T-helper 1 cell treated with Interleukin-12 subunit alpha and Interleukin-12 subunit beta and Interleukin-4 antibody, amounts not matched to agents 30 μg/mL and 1 μg/mL, for 36 hours (primary cell): Measurements from ENCODE around the gene C3orf80.
"Not testable (repeated sequence)": the region's sequence is repeated elsewhere in the genome, so short reads cannot be mapped to it uniquely, and the experiment has no call there.

ENCODE experiments used
- H3K27ac Mint-ChIP-seq: one replicate; pipeline ENCODE4 v1.8.0; 2021; ENCODE audit warnings: mild to moderate bottlenecking, mixed read lengths
- H3K27me3 Mint-ChIP-seq: one replicate; pipeline ENCODE4 v1.8.0; 2021; ENCODE audit warnings: low read depth, mixed read lengths
- H3K36me3 Mint-ChIP-seq: one replicate; pipeline ENCODE4 v1.8.0; 2021; ENCODE audit warnings: low read depth, mixed read lengths
- H3K4me1 Mint-ChIP-seq: one replicate; pipeline ENCODE4 v1.8.0; 2021; ENCODE audit warnings: low read depth, mixed read lengths
- H3K4me3 Mint-ChIP-seq: one replicate; pipeline ENCODE4 v1.8.0; 2021; ENCODE audit warnings: mild to moderate bottlenecking, moderate library complexity, mixed read lengths
- H3K9me3 Mint-ChIP-seq: one replicate; pipeline ENCODE4 v1.8.0; 2021; ENCODE audit warnings: mixed read lengths

C3orf80 gene

DNA sequence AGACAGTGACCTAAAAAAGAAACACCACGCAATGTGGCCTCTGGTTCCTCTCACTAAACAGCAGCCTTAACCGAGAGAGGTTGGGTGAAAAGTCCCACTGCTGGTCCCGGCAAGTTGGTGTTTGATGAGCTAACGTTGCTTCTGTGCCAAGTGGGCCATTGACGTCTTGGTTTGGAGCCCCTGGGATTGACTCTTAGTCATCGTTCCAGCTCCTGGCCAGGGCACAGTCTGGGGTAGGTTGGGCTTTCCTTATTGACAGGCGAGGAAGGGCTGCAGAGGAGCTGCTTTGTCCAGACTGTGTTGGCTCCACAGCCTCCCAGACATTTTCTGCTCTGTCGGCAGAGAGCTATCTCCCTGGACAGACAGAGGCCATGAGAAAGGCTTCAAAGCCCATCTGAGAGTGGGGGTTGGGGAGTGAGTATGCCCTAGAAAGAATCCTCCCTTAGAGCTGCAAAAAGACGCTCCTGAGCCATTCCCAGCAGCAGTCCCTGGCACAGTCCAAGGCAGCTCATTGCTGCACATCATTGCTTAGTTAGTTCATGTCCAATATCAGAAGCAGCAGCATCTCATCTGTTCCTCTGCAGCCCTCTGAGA is 28.6 kb upstream of the C3orf80 start:
- no peaks in the 10 kb centered on the region for H3K9me3 Mint-ChIP-seq
- H3K4me1 Mint-ChIP-seq: no peaks in the 10 kb centered on the region
- H3K4me3 Mint-ChIP-seq: no peak overlapping the region
- H3K27ac Mint-ChIP-seq: no peak overlapping the region
- peaks cover 5% of the 10 kb centered on the region for H3K27me3 Mint-ChIP-seq
- H3K36me3 Mint-ChIP-seq: no peaks in the 10 kb centered on the region

- H3K4me3 Mint-ChIP-seq: no peak overlapping the region
Observed at GRCh38 chr3:160199108-160199507, 26.1 kb upstream of the C3orf80 start.

GRCh38 chr3:160200353-160200752 is 24.9 kb upstream of the C3orf80 start:
- Mint-ChIP-seq H3K27me3 (peaks cover 5% of the 10 kb centered on the region), H3K36me3 (no peaks in the 10 kb centered on the region), H3K4me3 (no peak overlapping the region), H3K27ac (no peak overlapping the region), H3K9me3 (no peaks in the 10 kb centered on the region), H3K4me1 (no peaks in the 10 kb centered on the region)

More at GRCh38 chr3:160199108-160199507, 26.1 kb upstream of the C3orf80 start:
- Mint-ChIP-seq H3K27me3 (peaks cover 5% of the 10 kb centered on the region), H3K27ac (no peak overlapping the region), H3K36me3 (no peaks in the 10 kb centered on the region), H3K4me1 (no peaks in the 10 kb centered on the region), H3K9me3 (no peaks in the 10 kb centered on the region)

GRCh38 chr3:160204396-160205011 is 20.7 kb upstream of the C3orf80 start:
- H3K4me3 Mint-ChIP-seq, H3K27me3 Mint-ChIP-seq, H3K9me3 Mint-ChIP-seq, H3K4me1 Mint-ChIP-seq, H3K36me3 Mint-ChIP-seq, H3K27ac Mint-ChIP-seq: not testable (repeated sequence)

GRCh38 chr3:160205606-160206005 is 19.6 kb upstream of the C3orf80 start:
- no peak overlapping the region for H3K27ac Mint-ChIP-seq
- H3K4me1 Mint-ChIP-seq: no peaks in the 10 kb centered on the region
- H3K36me3 Mint-ChIP-seq: no peaks in the 10 kb centered on the region
- H3K27me3 Mint-ChIP-seq: peaks cover 6% of the 10 kb centered on the region
- no peaks in the 10 kb centered on the region for H3K9me3 Mint-ChIP-seq
- no peak overlapping the region for H3K4me3 Mint-ChIP-seq

DNA sequence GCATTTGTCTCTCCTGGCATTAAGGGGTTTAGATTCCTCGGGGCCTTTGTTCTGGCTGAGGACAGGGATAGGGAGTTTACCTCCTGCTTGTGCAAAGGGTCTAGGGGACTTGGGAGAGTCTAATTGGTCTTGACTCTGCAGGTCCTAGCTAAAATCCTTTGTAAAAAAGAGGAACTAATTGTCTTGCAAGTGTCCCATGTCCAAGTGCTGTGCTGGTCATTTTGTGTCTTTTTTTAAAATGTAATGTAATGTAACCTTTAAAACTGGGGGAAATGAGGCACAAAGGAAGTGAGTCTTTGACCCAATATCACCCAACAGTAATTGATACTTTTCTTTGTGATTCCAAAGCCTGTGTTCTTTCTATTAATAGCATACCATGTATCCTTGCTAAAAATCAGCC is 14.9 kb upstream of the C3orf80 start:
- peaks cover 20% of the 10 kb centered on the region for H3K27me3 Mint-ChIP-seq
- H3K36me3 Mint-ChIP-seq: no peaks in the 10 kb centered on the region
- H3K9me3 Mint-ChIP-seq: no peaks in the 10 kb centered on the region
- H3K27ac Mint-ChIP-seq: no peak overlapping the region
- H3K4me1 Mint-ChIP-seq: no peaks in the 10 kb centered on the region
- H3K4me3 Mint-ChIP-seq: no peak overlapping the region

- Mint-ChIP-seq H3K9me3 (no peaks in the 10 kb centered on the region), H3K27ac (no peak overlapping the region), H3K4me3 (no peak overlapping the region), H3K27me3 (peaks cover 20% of the 10 kb centered on the region), H3K4me1 (no peaks in the 10 kb centered on the region), H3K36me3 (no peaks in the 10 kb centered on the region)
Observed at GRCh38 chr3:160210799-160211221, 14.4 kb upstream of the C3orf80 start.

DNA sequence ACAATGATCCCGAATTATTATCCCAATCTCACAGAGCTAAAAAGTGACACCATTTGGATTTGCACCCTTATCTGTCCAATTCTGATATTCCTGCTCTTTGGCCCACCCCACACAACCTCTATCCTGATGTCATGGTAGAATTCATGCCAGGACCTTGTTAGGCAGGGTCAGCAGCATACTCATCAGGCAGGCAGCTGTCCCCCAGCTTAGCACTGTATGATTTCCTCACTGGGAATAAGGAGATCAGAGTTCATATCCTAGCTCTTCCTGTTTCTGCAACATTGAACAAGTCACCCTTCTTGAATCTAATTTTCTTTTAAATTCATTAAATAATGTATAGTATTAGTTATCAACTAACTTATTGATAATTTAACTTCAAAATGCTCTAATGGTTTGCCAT is 12.0 kb upstream of the C3orf80 start:
- Mint-ChIP-seq H3K4me1 (no peaks in the 10 kb centered on the region), H3K27me3 (peaks cover 23% of the 10 kb centered on the region), H3K9me3 (no peaks in the 10 kb centered on the region), H3K4me3 (no peak overlapping the region), H3K36me3 (no peaks in the 10 kb centered on the region), H3K27ac (no peak overlapping the region)

GRCh38 chr3:160217675-160218074 is 7.5 kb upstream of the C3orf80 start:
- Mint-ChIP-seq H3K4me1 (no peaks in the 10 kb centered on the region), H3K27me3 (peaks cover 43% of the 10 kb centered on the region)

GRCh38 chr3:160218136-160218535 is 7.1 kb upstream of the C3orf80 start:
- Mint-ChIP-seq H3K27me3 (peaks cover 48% of the 10 kb centered on the region), H3K9me3 (no peaks in the 10 kb centered on the region), H3K36me3 (peaks cover 2% of the 10 kb centered on the region), H3K4me1 (no peaks in the 10 kb centered on the region), H3K4me3 (no peak overlapping the region), H3K27ac (no peak overlapping the region)

More at GRCh38 chr3:160217675-160218074, 7.5 kb upstream of the C3orf80 start:
- H3K9me3 Mint-ChIP-seq: no peaks in the 10 kb centered on the region
- H3K36me3 Mint-ChIP-seq: peaks cover 2% of the 10 kb centered on the region
- H3K4me3 Mint-ChIP-seq: no peak overlapping the region
- H3K27ac Mint-ChIP-seq: no peak overlapping the region

GRCh38 chr3:160220038-160220437 is 5.2 kb upstream of the C3orf80 start:
- no peak overlapping the region for H3K4me3 Mint-ChIP-seq
- no peaks in the 10 kb centered on the region for H3K9me3 Mint-ChIP-seq
- H3K27ac Mint-ChIP-seq: no peak overlapping the region
- H3K36me3 Mint-ChIP-seq: peaks cover 2% of the 10 kb centered on the region
- peaks cover 10% of the 10 kb centered on the region for H3K4me1 Mint-ChIP-seq
- peaks cover 67% of the 10 kb centered on the region for H3K27me3 Mint-ChIP-seq

DNA sequence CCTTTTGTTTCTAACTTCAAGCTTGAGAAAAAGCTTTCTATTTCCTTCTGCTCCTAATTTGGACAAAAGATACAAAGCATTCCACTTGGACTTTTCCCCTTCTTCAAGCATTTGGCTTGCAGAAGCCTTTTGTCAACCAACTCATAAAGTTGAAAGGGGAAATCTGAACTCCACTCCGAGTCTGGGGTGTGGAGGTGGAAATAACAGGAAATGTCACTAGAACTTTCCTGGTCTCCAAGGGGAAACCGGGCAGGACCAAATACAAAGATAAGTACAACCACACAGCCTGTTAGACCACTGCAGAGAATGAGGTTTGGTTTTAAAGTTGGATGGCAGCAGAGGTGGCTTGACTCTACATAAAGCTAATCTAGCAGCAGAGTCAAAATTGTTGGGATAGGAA is 4.2 kb upstream of the C3orf80 start:
- no peak overlapping the region for H3K27ac Mint-ChIP-seq

DNA sequence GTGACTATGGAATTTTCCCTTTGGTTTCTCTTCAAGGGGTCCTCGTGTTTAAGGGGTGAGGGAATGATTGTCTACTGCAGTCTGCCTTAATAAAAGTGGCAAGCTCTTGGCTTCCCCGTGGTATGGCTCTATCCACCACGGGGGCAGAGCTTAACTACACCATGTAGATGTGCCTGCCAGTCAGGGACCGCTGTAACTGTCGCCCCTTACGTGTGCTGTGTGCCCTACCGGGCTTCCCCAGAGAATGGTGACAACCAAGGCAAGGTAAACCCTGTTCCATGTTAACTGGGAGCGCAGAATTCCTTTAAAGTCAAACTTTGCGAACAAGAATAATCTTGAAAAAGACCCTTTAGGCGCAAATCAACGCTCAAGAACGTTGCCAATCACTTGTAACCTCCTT is 966 bp upstream of the C3orf80 start:
- Mint-ChIP-seq H3K4me1 (peaks cover 17% of the 10 kb centered on the region), H3K36me3 (peaks cover 4% of the 10 kb centered on the region), H3K27ac (no peak overlapping the region), H3K9me3 (no peaks in the 10 kb centered on the region), H3K27me3 (peaks cover 73% of the 10 kb centered on the region), H3K4me3 (peak overlapping the region; percentile 2)

More for the DNA sequence above, 4.2 kb upstream of the C3orf80 start:
- peaks cover 68% of the 10 kb centered on the region for H3K27me3 Mint-ChIP-seq
- peaks cover 10% of the 10 kb centered on the region for H3K4me1 Mint-ChIP-seq
- peaks cover 2% of the 10 kb centered on the region for H3K36me3 Mint-ChIP-seq
- H3K9me3 Mint-ChIP-seq: no peaks in the 10 kb centered on the region
- H3K4me3 Mint-ChIP-seq: no peak overlapping the region

DNA sequence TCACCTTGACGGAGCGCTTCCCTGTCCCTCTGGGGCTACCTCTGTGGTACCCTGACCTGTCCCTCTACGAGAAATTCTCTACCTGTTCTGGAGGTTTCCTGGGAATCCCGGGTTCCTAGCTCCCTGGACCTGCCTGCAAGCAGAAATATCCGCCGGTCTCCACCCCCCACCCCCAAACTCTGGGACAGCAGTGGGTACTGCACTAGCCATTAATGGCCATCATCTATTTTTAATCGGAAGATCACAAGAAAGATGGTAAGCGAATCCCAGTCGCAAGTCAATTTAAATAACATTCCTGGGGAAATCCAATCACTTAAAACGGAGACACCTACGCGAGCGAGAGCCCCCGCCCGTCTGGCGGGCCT is 429 bp upstream of the C3orf80 start:
- H3K4me3 Mint-ChIP-seq: peak overlapping the region; percentile 71
- H3K9me3 Mint-ChIP-seq: no peaks in the 10 kb centered on the region
- peaks cover 4% of the 10 kb centered on the region for H3K36me3 Mint-ChIP-seq
- peaks cover 68% of the 10 kb centered on the region for H3K27me3 Mint-ChIP-seq
- peaks cover 17% of the 10 kb centered on the region for H3K4me1 Mint-ChIP-seq
- no peak overlapping the region for H3K27ac Mint-ChIP-seq

DNA sequence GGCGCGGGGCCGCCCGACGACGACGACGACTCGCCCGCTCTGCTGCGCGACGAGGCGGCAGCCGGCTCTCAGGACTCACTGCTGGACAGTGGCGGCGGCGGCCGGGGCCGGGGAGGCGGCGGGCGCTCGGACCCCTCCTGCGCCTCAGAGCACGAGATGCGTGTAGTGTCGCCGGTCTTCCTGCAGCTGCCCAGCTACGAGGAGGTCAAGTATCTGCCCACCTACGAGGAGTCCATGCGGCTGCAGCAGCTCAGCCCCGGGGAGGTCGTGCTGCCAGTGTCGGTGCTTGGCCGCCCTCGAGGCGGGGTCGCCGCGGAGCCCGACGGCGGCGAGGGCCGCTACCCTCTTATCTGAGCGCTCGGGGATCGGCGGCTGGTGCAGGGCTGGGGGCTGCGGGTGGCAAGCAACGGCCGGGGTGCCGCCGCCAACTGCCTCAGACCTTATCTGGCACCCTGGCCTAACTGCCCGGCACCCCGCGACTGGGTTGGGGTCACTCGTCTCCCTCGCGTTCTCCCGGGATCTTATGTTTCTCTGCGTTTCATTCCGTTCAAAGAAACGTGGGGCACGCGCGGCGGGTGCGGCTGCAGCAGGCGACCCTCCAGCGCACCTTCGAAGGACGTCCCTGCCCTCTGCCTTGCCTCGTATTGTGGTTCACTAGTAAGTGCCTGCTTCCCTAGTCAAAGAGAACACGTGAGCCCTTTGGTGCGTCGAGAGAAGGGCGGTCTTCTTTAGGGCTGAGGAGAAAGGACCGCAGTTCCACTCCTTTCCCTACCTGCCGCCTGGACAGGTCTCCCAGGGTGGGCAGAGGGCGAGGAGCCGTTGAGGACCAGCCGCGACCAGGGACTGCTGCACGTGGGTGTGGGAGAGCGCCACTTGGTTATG is 1.0 kb downstream of the C3orf80 start:
- H3K27ac Mint-ChIP-seq: peak overlapping the region; percentile 52
- H3K4me1 Mint-ChIP-seq: peaks cover 17% of the 10 kb centered on the region
- peak overlapping the region; percentile 85 for H3K4me3 Mint-ChIP-seq
- no peaks in the 10 kb centered on the region for H3K9me3 Mint-ChIP-seq
- H3K36me3 Mint-ChIP-seq: peaks cover 4% of the 10 kb centered on the region
- peaks cover 65% of the 10 kb centered on the region for H3K27me3 Mint-ChIP-seq
